Measurements from ENCODE around the gene HS6ST3.

- TF ChIP-seq CTCF (IDR thresholded peaks at IDR 0.05) (no peak), EP300 (IDR thresholded peaks at IDR 0.05) (no peak), POLR2A (IDR thresholded peaks at IDR 0.05) (no peak)
These were observed 326.0 kb downstream of the HS6ST3 start for GRCh38 chr13:96415831-96416385.

All from sigmoid colon (tissue), 4 donors.